Liver (tissue), 9 donors: ENCODE data around the gene ARHGEF16. TPM values are rescaled to one million over a fixed set of nuclear protein-coding genes. Genes with fewer than 3 reads are reported as not detected.
A peak's percentile ranks its signal among the peaks of the same experiment; 100 is the strongest.

ENCODE experiments used
- DNase-seq: peaks from one replicate; pipeline ENCODE4 v3.0.0-alpha.2; 2017; ENCODE audit warnings: low spot score
- H3K27ac ChIP-seq, 2 donors: one replicate each; pipeline ENCODE4 v1.7.0; 2013; ENCODE audit warnings: inconsistent platforms in 2 of 2, low read length in 2 of 2, control low read depth in 1 of 2, low read depth in 1 of 2, mild to moderate bottlenecking in 1 of 2
- H3K27me3 ChIP-seq, 4 donors: one replicate each; pipeline versions ENCODE4 v1.6.1 to v1.7.0; 2013; ENCODE audit warnings: low read length in 3 of 4, inconsistent platforms in 1 of 4, mild to moderate bottlenecking in 1 of 4, moderate library complexity in 1 of 4; ENCODE audit not compliant: control insufficient read depth in 4 of 4, insufficient read depth in 4 of 4
- H3K36me3 ChIP-seq, 4 donors: one replicate each; pipeline versions ENCODE4 v1.6.1 to v1.7.0; 2013; ENCODE audit warnings: low read length in 3 of 4, mild to moderate bottlenecking in 3 of 4, low read depth in 1 of 4, moderate library complexity in 1 of 4; ENCODE audit not compliant: control insufficient read depth in 4 of 4, insufficient read depth in 3 of 4
- H3K4me1 ChIP-seq, 4 donors: one replicate each; pipeline versions ENCODE4 v1.6.1 to v1.7.0; 2013; ENCODE audit warnings: low read length in 3 of 4, mild to moderate bottlenecking in 3 of 4, moderate library complexity in 1 of 4; ENCODE audit not compliant: control insufficient read depth in 4 of 4, insufficient read depth in 4 of 4
- H3K4me3 ChIP-seq, 3 donors: one replicate each; pipeline versions ENCODE4 v1.6.1 to v1.7.0; 2013; ENCODE audit warnings: low read length in 3 of 3, control low read depth in 1 of 3, low read depth in 1 of 3, mild to moderate bottlenecking in 1 of 3
- H3K9ac ChIP-seq, 2 donors: one replicate each; pipeline ENCODE4 v1.7.0; 2013; ENCODE audit warnings: low read length in 2 of 2, mild to moderate bottlenecking in 2 of 2, moderate library complexity in 2 of 2, control low read depth in 1 of 2, low read depth in 1 of 2
- H3K9me3 ChIP-seq, 4 donors: one replicate each; pipeline versions ENCODE4 v1.6.1 to v1.7.0; 2013; ENCODE audit warnings: low read length in 3 of 4; ENCODE audit not compliant: control insufficient read depth in 4 of 4
- ATF3 ChIP-seq: IDR thresholded peaks from 2 replicates; pipeline ENCODE4 v1.6.1; 2016; ENCODE audit warnings: antibody characterized with exemption
- CTCF ChIP-seq: fragments of 150-350 bp; IDR thresholded peaks from 2 replicates; pipeline ENCODE4 v1.5.1; 2017; ENCODE audit warnings: improper control_type of control experiment, low read depth, low read length; ENCODE audit not compliant: missing input control
- EGR1 ChIP-seq, 2 donors: IDR thresholded peaks; 2 replicates each; pipeline ENCODE4 v1.6.1; 2016 to 2018; ENCODE audit warnings: antibody characterized with exemption in 2 of 2, low read depth in 2 of 2
- FOXA1 ChIP-seq: IDR thresholded peaks from 2 replicates; pipeline ENCODE4 v1.6.1; 2016; ENCODE audit warnings: antibody characterized with exemption
- FOXA2 ChIP-seq: IDR thresholded peaks from 2 replicates; pipeline ENCODE4 v1.6.1; 2016; ENCODE audit warnings: antibody characterized with exemption
- GABPA ChIP-seq, 2 donors: IDR thresholded peaks in 1 of 2; conservative IDR thresholded peaks in 1 of 2; 2 replicates each; pipeline ENCODE4 v1.6.1; 2016; ENCODE audit warnings: antibody characterized with exemption in 2 of 2, mild to moderate bottlenecking in 1 of 2, moderate library complexity in 1 of 2
- HNF4A ChIP-seq, 2 donors: conservative IDR thresholded peaks; 2 replicates each; pipeline ENCODE4 v1.6.1; 2016; ENCODE audit warnings: antibody characterized with exemption in 2 of 2, mild to moderate bottlenecking in 2 of 2
- HNF4G ChIP-seq: IDR thresholded peaks from 2 replicates; pipeline ENCODE4 v1.6.1; 2016; ENCODE audit warnings: antibody characterized with exemption
- JUND ChIP-seq, 2 donors: IDR thresholded peaks; 2 replicates each; pipeline ENCODE4 v1.6.1; 2016; ENCODE audit warnings: antibody characterized with exemption in 2 of 2
- MAX ChIP-seq: IDR thresholded peaks from 2 replicates; pipeline ENCODE4 v1.6.1; 2016; ENCODE audit warnings: antibody characterized with exemption
- RAD21 ChIP-seq, 2 donors: IDR thresholded peaks; 2 replicates each; pipeline ENCODE4 v1.6.1; 2016; ENCODE audit warnings: antibody characterized with exemption in 2 of 2, mild to moderate bottlenecking in 2 of 2
- RXRA ChIP-seq, 2 donors: IDR thresholded peaks; 2 replicates each; pipeline ENCODE4 v1.6.1; 2017 to 2018; ENCODE audit warnings: antibody characterized with exemption in 2 of 2, mild to moderate bottlenecking in 1 of 2
- SP1 ChIP-seq: IDR thresholded peaks from 2 replicates; pipeline ENCODE4 v1.6.1; 2018; ENCODE audit warnings: antibody characterized with exemption, mild to moderate bottlenecking
- TAF1 ChIP-seq: conservative IDR thresholded peaks from 2 replicates; pipeline ENCODE4 v1.6.1; 2016; ENCODE audit warnings: antibody characterized with exemption, mild to moderate bottlenecking
- YY1 ChIP-seq: IDR thresholded peaks from 2 replicates; pipeline ENCODE4 v1.6.1; 2016; ENCODE audit warnings: antibody characterized with exemption, mild to moderate bottlenecking
- WGBS: extraction: QIAGEN DNeasy Blood & Tissue Kit; methylation state at CpG from one replicate; pipeline ENCODE4 v1.1.7; 2013; 5-methylcytosine and 5-hydroxymethylcytosine counted together
- polyA plus RNA-seq, 2 donors: library from polyadenylated mRNA; stranded (reverse) in 1 of 2; unstranded in 1 of 2; fragments of 200-250 nt in 1 of 2; fragments of >200 nt in 1 of 2; fragmentation: Nextera tagmentation in 1 of 2; extraction: Ambion mirVana in 1 of 2; gene quantifications; one replicate each; pipeline versions ENCODE4 v1.2.1 to v1.2.3, GENCODE V29; 2013 to 2015
- total RNA-seq, 2 donors: library from RNA; depleted of rRNA; stranded (reverse); fragments of >200 nt; gene quantifications; one replicate each; pipeline ENCODE4 v1.2.3, GENCODE V29; 2014
- donor health status: healthy.
- donor health status: healthy.
- donor health status: healthy.
- donor health status: healthy.
- donor health status: healthy.

Gene ARHGEF16
- total and polyA plus RNA-seq, 4 donors = 0.65 to 5.6 (median 2.8) TPM

- H3K9me3 ChIP-seq = no peaks in the 10 kb centered on the region
- peaks cover 0 to 4% (median 1%) of the 10 kb centered on the region in 4 donors for H3K27me3 ChIP-seq
- TF ChIP-seq FOXA2 (no peak), YY1 (no peak), MAX (no peak), CTCF (no peak), TAF1 (no peak), EGR1 (IDR thresholded peaks at IDR 0.05; ENCODE audit: low read depth in 2 of 2) (no peak), GABPA (IDR thresholded peaks at IDR 0.05 in 1 of 2, conservative IDR thresholded peaks at IDR 0.05 in 1 of 2) (no peak), RXRA (IDR thresholded peaks at IDR 0.05) (no peak), SP1 (no peak), HNF4A (conservative IDR thresholded peaks at IDR 0.05) (no peak), ATF3 (no peak), JUND (IDR thresholded peaks at IDR 0.05) (no peak), FOXA1 (no peak)
- H3K36me3 ChIP-seq = no peaks in the 10 kb centered on the region
- peaks cover 0 to 17% (median 7%) of the 10 kb centered on the region in 4 donors for H3K4me1 ChIP-seq
- WGBS = 44% methylated on average over 5 of the region's 5 CpGs
- H3K27ac ChIP-seq = no peak overlapping the region
- no peak for DNase-seq
- peak overlapping the region in 1 of 2 donors; percentile 20 for H3K9ac ChIP-seq
- no peak overlapping the region for H3K4me3 ChIP-seq
These were observed 1.6 kb upstream of the ARHGEF16 start for GRCh38 chr1:3452866-3453175.

GRCh38 chr1:3453203-3453761, 1.2 kb upstream of the ARHGEF16 start:
- H3K27ac ChIP-seq = no peak overlapping the region
- peaks cover 0 to 4% (median 1%) of the 10 kb centered on the region in 4 donors for H3K27me3 ChIP-seq
- no peak overlapping the region for H3K4me3 ChIP-seq
- TF ChIP-seq TAF1 (no peak), HNF4G (no peak), CTCF (peak; percentile 95), RAD21 (IDR thresholded peaks at IDR 0.05) (peak; percentile 93 to 95)
- DNase-seq = peak; percentile 80
- H3K4me1 ChIP-seq = peaks cover 0 to 17% (median 7%) of the 10 kb centered on the region in 4 donors
- peak overlapping the region in 1 of 2 donors; percentile 20 for H3K9ac ChIP-seq
- 24% methylated on average over 18 of the region's 18 CpGs for WGBS
- H3K9me3 ChIP-seq = no peaks in the 10 kb centered on the region
- no peaks in the 10 kb centered on the region for H3K36me3 ChIP-seq
